GM21786 (cell line): Measurements from ENCODE around the gene SCUBE1.

Experiments
- ATAC-seq: cut with Tn5 transposase; IDR thresholded peaks from one replicate; pipeline ENCODE4 v1.9.1; 2021; ENCODE audit not compliant: unreplicated experiment

Gene SCUBE1

GRCh38 chr22:43329061-43329460 is 14.1 kb downstream of the SCUBE1 start:
- no peak for ATAC-seq

GRCh38 chr22:43327157-43327438 is 16.1 kb downstream of the SCUBE1 start:
- ATAC-seq: no peak

GRCh38 chr22:43326331-43327156 is 16.6 kb downstream of the SCUBE1 start:
- ATAC-seq: no peak

- no peak for ATAC-seq
Measured at GRCh38 chr22:43325176-43325575, 18.0 kb downstream of the SCUBE1 start.

GRCh38 chr22:43320943-43321900 is 21.9 kb downstream of the SCUBE1 start:
- no peak for ATAC-seq

GRCh38 chr22:43319661-43320486 is 23.3 kb downstream of the SCUBE1 start:
- no peak for ATAC-seq

GRCh38 chr22:43317239-43317638 is 25.9 kb downstream of the SCUBE1 start:
- no peak for ATAC-seq

GRCh38 chr22:43315687-43316217 is 27.4 kb downstream of the SCUBE1 start:
- ATAC-seq: no peak

GRCh38 chr22:43314611-43315010 is 28.6 kb downstream of the SCUBE1 start:
- no peak for ATAC-seq

- ATAC-seq: no peak
Measured at GRCh38 chr22:43313890-43314474, 29.2 kb downstream of the SCUBE1 start.

GRCh38 chr22:43313244-43313889 is 29.8 kb downstream of the SCUBE1 start:
- no peak for ATAC-seq

- no peak for ATAC-seq
Measured at GRCh38 chr22:43312608-43313007, 30.6 kb downstream of the SCUBE1 start.

- ATAC-seq: no peak
Measured at GRCh38 chr22:43310798-43311197, 32.4 kb downstream of the SCUBE1 start.

- ATAC-seq: no peak
Measured at GRCh38 chr22:43310311-43310710, 32.9 kb downstream of the SCUBE1 start.

GRCh38 chr22:43308836-43309235 is 34.3 kb downstream of the SCUBE1 start:
- ATAC-seq: no peak

- no peak for ATAC-seq
Measured at GRCh38 chr22:43308060-43308830, 34.9 kb downstream of the SCUBE1 start.

GRCh38 chr22:43305806-43306205 is 37.4 kb downstream of the SCUBE1 start:
- ATAC-seq: no peak

GRCh38 chr22:43304831-43305590 is 38.2 kb downstream of the SCUBE1 start:
- no peak for ATAC-seq

- ATAC-seq: no peak
Measured at GRCh38 chr22:43303751-43304150, 39.4 kb downstream of the SCUBE1 start.
